Gastrocnemius medialis (tissue), 4 donors: Measurements from ENCODE around the gene STAT1. TPM values are rescaled to one million over a fixed set of nuclear protein-coding genes. Genes with fewer than 3 reads are reported as not detected.

Experiments
- ATAC-seq, 2 donors: fragments of 150-250 bp; one replicate each; pipeline ENCODE4 v1.9.1; 2016
- DNase-seq, 2 donors: peaks; one replicate each; pipeline ENCODE4 v3.0.0-alpha.2; 2019
- H3K27ac ChIP-seq, 4 donors: fragments of 200-600 bp; sonication (generic); 1 replicate in 1 of 4; 2 replicates in 3 of 4; pipeline ENCODE4 v1.5.1; 2016 to 2018; ENCODE audit warnings: mild to moderate bottlenecking in 2 of 4, moderate library complexity in 1 of 4
- H3K27me3 ChIP-seq, 3 donors: fragments of 200-600 bp; sonication (generic) in 2 of 3; 1 replicate in 1 of 3; 2 replicates in 2 of 3; pipeline versions ENCODE4 v1.5.1 to v1.6.0; 2016 to 2019; ENCODE audit warnings: mild to moderate bottlenecking in 1 of 3, moderate library complexity in 1 of 3
- H3K36me3 ChIP-seq, 2 donors: fragments of 200-600 bp; sonication (generic) in 1 of 2; one replicate each; pipeline ENCODE4 v1.5.1; 2017 to 2018
- H3K4me1 ChIP-seq, 2 donors: fragments of 200-600 bp; sonication (generic) in 1 of 2; one replicate each; pipeline ENCODE4 v1.5.1; 2016 to 2017; ENCODE audit warnings: mild to moderate bottlenecking in 2 of 2
- H3K4me3 ChIP-seq, 4 donors: fragments of 200-600 bp; sonication (generic) in 3 of 4; 1 replicate in 1 of 4; 2 replicates in 3 of 4; pipeline ENCODE4 v1.5.1; 2016 to 2019; ENCODE audit warnings: mild to moderate bottlenecking in 2 of 4
- H3K9me3 ChIP-seq, 3 donors: fragments of 200-600 bp; sonication (generic) in 2 of 3; 1 replicate in 1 of 3; 2 replicates in 2 of 3; pipeline ENCODE4 v1.5.1; 2016 to 2019
- POLR2A ChIP-seq, 2 donors: fragments of 450-650 bp; IDR thresholded peaks; one replicate each; pipeline ENCODE4 v1.6.1; 2017; ENCODE audit warnings: antibody characterized with exemption in 2 of 2, mild to moderate bottlenecking in 2 of 2, moderate library complexity in 2 of 2
- in situ Hi-C, 4 donors: fragments of 200-750 bp; cut with MboI; loops; one replicate each; pipeline versions ENCODE4 v1.15.0 to v1.8.0; 2017; ENCODE audit warnings: low sequenced_read_pairs in 4 of 4
- intact Hi-C: fragments of 100-400 bp; cut with DNase I; formaldehyde crosslinking; loops from one replicate; pipeline ENCODE4 v1.15.1; 2023; ENCODE audit warnings: low total_unique reads
- total RNA-seq, 4 donors: library from RNA; depleted of rRNA; stranded (reverse); fragments of >200 nt; gene quantifications; one replicate each; pipeline versions ENCODE4 v1.1.0 to v1.2.3, GENCODE V29; 2016
- TF ChIP-seq, protein P1 (sequence below), 5 experiments: fragments of 450-650 bp in 3 of 5; fragments of 200-600 bp in 2 of 5; sonication (generic) in 2 of 5; IDR thresholded peaks in 4 of 5; conservative IDR thresholded peaks in 1 of 5; 1 replicate in 4 of 5; 2 replicates in 1 of 5; pipeline ENCODE4 v1.5.1; 2016 to 2019; ENCODE audit warnings: antibody characterized with exemption in 5 of 5, mild to moderate bottlenecking in 3 of 5, moderate library complexity in 3 of 5

STAT1 gene
- total RNA-seq, 4 donors from 2014 or later, result 23.0 to 36.9 (median 28.6) TPM

DNA sequence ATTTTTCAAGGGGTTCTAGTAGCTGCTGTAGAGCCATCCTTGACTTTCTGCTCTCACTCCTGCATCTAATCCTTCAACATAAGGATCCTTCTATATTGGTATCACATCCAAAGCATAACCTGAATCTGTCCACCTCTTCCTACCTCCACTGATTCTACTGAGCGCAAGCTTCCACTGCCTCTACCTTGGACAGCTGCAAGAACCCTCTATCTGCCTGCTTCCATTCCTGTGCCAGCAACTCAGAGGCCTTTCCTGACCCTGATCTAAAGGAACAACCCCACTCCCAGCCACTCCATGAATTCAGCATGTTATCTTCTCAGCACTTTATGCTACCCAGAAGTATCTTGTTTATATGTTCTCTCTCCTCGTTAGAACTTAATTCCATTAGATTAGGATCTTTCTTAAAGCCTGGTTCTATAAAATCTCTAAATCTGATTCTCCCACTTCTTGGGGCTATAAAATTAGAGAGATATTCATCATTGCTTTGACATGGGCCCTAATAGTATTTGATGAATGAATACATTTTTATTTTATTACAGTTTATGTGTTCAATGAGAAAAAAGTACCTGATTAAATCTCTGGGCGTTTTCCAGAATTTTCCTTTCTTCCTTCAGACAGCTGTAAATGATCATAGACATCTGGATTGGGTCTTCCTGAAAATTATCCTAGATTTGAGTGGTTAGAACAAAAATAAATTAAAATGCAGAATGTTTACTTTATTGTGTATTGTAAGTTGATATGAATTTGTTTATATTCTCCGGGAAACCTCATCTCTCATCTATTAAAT is 6.8 kb downstream of the STAT1 start:
- TF ChIP-seq, protein P1, sequence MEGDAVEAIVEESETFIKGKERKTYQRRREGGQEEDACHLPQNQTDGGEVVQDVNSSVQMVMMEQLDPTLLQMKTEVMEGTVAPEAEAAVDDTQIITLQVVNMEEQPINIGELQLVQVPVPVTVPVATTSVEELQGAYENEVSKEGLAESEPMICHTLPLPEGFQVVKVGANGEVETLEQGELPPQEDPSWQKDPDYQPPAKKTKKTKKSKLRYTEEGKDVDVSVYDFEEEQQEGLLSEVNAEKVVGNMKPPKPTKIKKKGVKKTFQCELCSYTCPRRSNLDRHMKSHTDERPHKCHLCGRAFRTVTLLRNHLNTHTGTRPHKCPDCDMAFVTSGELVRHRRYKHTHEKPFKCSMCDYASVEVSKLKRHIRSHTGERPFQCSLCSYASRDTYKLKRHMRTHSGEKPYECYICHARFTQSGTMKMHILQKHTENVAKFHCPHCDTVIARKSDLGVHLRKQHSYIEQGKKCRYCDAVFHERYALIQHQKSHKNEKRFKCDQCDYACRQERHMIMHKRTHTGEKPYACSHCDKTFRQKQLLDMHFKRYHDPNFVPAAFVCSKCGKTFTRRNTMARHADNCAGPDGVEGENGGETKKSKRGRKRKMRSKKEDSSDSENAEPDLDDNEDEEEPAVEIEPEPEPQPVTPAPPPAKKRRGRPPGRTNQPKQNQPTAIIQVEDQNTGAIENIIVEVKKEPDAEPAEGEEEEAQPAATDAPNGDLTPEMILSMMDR (IDR thresholded peaks at IDR 0.05 in 4 of 5, conservative IDR thresholded peaks at IDR 0.05 in 1 of 5), result no peak
- TF ChIP-seq POLR2A (IDR thresholded peaks at IDR 0.05), result no peak
- no peak overlapping the region for H3K27ac ChIP-seq
- no peak overlapping the region for H3K4me3 ChIP-seq
- no peak for ATAC-seq
- no peaks in the 10 kb centered on the region for H3K27me3 ChIP-seq
- H3K36me3 ChIP-seq, result peaks cover 0 to 75% of the 10 kb centered on the region in 2 donors
- H3K4me1 ChIP-seq, result peaks cover 0 to 8% of the 10 kb centered on the region in 2 donors
- intact Hi-C loops, result no loop called here
- no peaks in the 10 kb centered on the region for H3K9me3 ChIP-seq
- DNase-seq, result no peak
- in situ Hi-C loops, result loop anchor here in 3 of 4 donors (25.0 kb wide), 2 partner anchors 120 to 680 kb away; partner anchors contain the start of genes NABP1 (in 2 of the 3) and GLS (in 1 of the 3)

DNA sequence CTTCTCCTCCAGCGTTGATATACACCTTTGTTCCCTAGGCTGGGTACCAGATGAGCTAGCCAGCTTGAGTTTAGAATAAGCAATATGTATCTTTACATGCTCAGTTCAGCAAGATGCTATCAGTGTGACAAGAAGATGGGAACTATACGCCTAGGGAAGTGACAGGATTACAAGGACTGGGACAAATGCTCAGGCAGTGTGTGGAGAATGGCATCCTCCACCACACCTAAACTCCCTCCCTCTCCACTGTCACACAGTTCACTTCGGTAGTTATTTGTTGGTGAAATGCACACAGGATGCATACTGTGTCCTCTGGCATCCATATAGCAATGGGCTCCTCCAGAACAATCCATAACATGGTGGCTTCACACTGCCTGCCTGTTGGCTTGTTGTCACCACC is 7.7 kb downstream of the STAT1 start:
- Histone ChIP-seq H3K36me3 (peaks cover 2 to 84% of the 10 kb centered on the region in 2 donors), H3K27ac (no peak overlapping the region), H3K4me3 (no peak overlapping the region), H3K4me1 (peaks cover 0 to 4% of the 10 kb centered on the region in 2 donors), H3K27me3 (no peaks in the 10 kb centered on the region), H3K9me3 (no peaks in the 10 kb centered on the region)
- ATAC-seq (no peak), DNase-seq (no peak)
- in situ Hi-C loops, result loop anchor here in 3 of 4 donors (25.0 kb wide), 2 partner anchors 119 to 681 kb away; partner anchors contain the start of genes NABP1 (in 2 of the 3) and GLS (in 1 of the 3)
- intact Hi-C loops, result no loop called here
- TF ChIP-seq, protein P1 (IDR thresholded peaks at IDR 0.05 in 4 of 5, conservative IDR thresholded peaks at IDR 0.05 in 1 of 5), result no peak
- no peak for TF ChIP-seq POLR2A (IDR thresholded peaks at IDR 0.05)

DNA sequence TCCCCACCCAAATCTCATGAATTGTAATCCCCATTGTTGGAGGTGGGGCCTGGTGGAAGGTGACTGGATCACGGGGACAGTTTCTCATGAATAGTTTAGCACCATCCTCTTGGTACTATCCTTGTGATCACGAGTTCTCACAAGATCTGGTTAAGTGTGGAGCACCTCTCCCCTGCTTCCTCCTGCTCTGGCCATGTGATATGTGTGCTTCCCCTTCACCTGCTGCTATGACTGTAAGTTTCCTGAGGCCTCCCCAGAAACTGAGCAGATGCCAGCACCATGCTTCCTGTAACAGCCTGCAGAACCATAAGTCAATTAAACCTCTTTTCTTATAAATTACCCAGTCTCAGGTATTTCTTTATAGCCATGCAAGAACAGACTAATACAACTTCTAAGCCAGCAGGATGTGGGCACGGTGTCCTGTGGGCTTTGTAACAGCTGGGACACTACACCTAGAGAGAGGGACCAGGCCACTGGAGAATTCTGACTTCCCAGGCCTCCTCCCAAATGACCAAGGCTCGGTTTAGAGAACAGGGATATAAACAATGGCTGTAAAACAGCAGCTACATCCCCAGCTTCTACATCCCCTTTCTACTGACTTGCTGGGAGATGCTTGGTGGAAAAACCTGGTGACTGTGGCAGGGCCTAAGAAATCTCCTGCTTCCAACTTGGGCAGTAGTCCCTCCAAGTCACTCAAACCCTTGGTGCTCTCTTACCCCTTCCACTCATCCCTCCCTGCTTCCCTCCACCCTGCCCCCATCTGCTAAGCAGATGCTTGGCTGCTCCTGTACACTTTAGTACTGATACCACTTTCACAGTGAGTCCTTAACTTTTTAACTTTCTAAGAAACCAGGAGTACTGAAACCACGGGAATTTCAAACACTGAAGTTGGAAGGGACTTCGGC is 10.3 kb downstream of the STAT1 start:
- Histone ChIP-seq H3K27ac (no peak overlapping the region), H3K9me3 (no peaks in the 10 kb centered on the region), H3K27me3 (no peaks in the 10 kb centered on the region), H3K36me3 (peaks cover 2 to 99% of the 10 kb centered on the region in 2 donors), H3K4me3 (no peak overlapping the region), H3K4me1 (no peaks in the 10 kb centered on the region)
- in situ Hi-C loops (loop anchor here in 3 of 4 donors (25.0 kb wide), 2 partner anchors 116 to 684 kb away; partner anchors contain the start of genes NABP1 (in 2 of the 3) and GLS (in 1 of the 3)), intact Hi-C loops (no loop called here)
- no peak for TF ChIP-seq POLR2A (IDR thresholded peaks at IDR 0.05)
- TF ChIP-seq, protein P1 (IDR thresholded peaks at IDR 0.05 in 4 of 5, conservative IDR thresholded peaks at IDR 0.05 in 1 of 5), result no peak
- no peak for DNase-seq
- no peak for ATAC-seq

DNA sequence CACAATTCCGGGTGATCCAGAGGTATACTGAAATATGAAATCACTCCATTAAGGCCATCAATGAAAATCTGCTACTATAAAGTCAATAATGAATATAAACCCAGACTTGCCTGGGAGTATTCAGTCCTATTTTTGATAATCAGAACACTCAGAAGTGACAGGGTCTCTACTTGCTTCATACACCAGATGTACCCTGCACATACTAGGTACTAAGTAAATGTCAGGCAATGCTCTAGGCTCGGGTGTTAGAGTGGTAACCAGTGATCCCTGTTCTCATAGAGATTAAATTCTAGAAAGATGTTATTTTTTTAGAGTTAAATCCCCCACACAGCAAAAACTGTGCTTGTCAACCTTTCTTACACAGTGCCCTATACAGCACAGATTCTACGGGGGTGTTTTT is 12.3 kb downstream of the STAT1 start:
- no peak overlapping the region for H3K27ac ChIP-seq
- H3K9me3 ChIP-seq, result no peaks in the 10 kb centered on the region
- no peaks in the 10 kb centered on the region for H3K4me1 ChIP-seq
- no peak for ATAC-seq
- intact Hi-C loops, result no loop called here
- H3K36me3 ChIP-seq, result peaks cover 2 to 99% of the 10 kb centered on the region in 2 donors
- TF ChIP-seq, protein P1 (IDR thresholded peaks at IDR 0.05 in 4 of 5, conservative IDR thresholded peaks at IDR 0.05 in 1 of 5), result no peak
- no peak for TF ChIP-seq POLR2A (IDR thresholded peaks at IDR 0.05)
- no peaks in the 10 kb centered on the region for H3K27me3 ChIP-seq
- in situ Hi-C loops, result loop anchor here in 3 of 4 donors (25.0 kb wide), 2 partner anchors 114 to 686 kb away; partner anchors contain the start of genes NABP1 (in 2 of the 3) and GLS (in 1 of the 3)
- no peak for DNase-seq
- H3K4me3 ChIP-seq, result no peak overlapping the region
